ENCODE results near the gene AP5S1.

Gene AP5S1

DNA sequence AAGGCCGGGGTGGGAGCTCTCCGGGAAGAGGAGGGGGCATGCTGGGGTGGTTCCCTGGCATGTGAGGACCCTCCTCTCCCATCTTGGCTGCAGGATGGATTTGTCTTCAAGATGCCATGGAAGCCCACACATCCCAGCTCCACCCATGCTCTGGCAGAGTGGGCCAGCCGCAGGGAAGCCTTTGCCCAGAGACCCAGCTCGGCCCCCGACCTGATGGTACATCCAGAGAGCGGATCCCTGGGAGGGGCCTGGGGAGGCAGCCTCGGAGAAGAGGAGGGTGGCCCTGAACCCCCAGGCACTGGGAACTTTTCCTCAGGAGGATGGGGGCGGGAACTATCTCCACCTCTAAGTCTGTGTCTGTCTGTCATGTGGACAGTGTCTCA, 19.5 kb upstream of the AP5S1 start:
- TF ChIP-seq, protein P1, sequence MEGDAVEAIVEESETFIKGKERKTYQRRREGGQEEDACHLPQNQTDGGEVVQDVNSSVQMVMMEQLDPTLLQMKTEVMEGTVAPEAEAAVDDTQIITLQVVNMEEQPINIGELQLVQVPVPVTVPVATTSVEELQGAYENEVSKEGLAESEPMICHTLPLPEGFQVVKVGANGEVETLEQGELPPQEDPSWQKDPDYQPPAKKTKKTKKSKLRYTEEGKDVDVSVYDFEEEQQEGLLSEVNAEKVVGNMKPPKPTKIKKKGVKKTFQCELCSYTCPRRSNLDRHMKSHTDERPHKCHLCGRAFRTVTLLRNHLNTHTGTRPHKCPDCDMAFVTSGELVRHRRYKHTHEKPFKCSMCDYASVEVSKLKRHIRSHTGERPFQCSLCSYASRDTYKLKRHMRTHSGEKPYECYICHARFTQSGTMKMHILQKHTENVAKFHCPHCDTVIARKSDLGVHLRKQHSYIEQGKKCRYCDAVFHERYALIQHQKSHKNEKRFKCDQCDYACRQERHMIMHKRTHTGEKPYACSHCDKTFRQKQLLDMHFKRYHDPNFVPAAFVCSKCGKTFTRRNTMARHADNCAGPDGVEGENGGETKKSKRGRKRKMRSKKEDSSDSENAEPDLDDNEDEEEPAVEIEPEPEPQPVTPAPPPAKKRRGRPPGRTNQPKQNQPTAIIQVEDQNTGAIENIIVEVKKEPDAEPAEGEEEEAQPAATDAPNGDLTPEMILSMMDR (IDR thresholded peaks at IDR 0.05; ENCODE audit: low read depth, low read length): no peak
- DNase-seq: no peak
- no peaks in the 10 kb centered on the region for H3K9me3 ChIP-seq
- H3K36me3 ChIP-seq: peaks cover 72% of the 10 kb centered on the region
- H3K4me3 ChIP-seq (ENCODE audit: low read depth, low read length): no peak overlapping the region
- no peaks in the 10 kb centered on the region for H3K27me3 ChIP-seq
- peaks cover 37% of the 10 kb centered on the region for H3K4me1 ChIP-seq

DNA sequence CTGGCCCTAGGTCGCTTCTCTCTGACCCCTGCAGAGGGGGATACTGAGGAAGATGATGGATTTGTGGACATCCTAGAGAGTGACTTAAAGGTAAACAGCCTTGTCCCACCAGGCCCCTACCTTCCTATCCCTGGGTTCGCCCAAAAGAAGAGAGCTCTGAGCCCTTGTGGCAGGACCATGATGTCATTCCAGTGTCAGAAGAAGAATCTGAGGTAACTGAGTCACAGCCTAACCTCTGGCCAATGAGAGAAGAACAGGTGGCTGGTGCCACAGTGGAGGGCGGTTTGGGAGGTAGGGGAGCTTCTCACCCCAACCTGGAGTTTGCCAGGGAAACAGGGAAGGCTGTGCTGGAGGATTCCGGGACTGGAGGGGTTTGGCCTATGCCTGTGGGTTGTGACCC, 19.0 kb upstream of the AP5S1 start:
- Histone ChIP-seq H3K4me3 (ENCODE audit: low read depth, low read length) (no peak overlapping the region), H3K4me1 (peaks cover 37% of the 10 kb centered on the region), H3K36me3 (peaks cover 76% of the 10 kb centered on the region), H3K9me3 (no peaks in the 10 kb centered on the region), H3K27me3 (no peaks in the 10 kb centered on the region)
- no peak for DNase-seq
- TF ChIP-seq, protein P1 (IDR thresholded peaks at IDR 0.05; ENCODE audit: low read depth, low read length): no peak

DNA sequence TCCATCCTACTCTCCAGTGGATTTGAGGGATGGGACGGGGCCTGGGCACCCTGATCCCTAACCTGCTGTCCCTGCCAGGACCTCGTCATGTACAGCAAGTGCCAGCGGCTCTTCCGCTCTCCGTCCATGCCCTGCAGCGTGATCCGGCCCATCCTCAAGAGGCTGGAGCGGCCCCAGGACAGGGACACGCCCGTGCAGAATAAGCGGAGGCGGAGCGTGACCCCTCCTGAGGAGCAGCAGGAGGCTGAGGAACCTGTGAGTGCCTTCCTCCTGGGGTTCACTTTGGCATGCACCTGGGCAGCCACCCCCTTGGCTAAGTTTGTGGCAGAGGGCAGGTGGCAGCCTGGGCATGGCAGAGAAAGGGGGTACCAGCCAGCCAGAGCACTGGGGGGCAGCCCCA, 18.5 kb upstream of the AP5S1 start:
- no peak overlapping the region for H3K4me3 ChIP-seq (ENCODE audit: low read depth, low read length)
- no peak for DNase-seq
- H3K4me1 ChIP-seq: peaks cover 39% of the 10 kb centered on the region
- peaks cover 78% of the 10 kb centered on the region for H3K36me3 ChIP-seq
- TF ChIP-seq, protein P1 (IDR thresholded peaks at IDR 0.05; ENCODE audit: low read depth, low read length): no peak
- H3K27me3 ChIP-seq: no peaks in the 10 kb centered on the region
- no peaks in the 10 kb centered on the region for H3K9me3 ChIP-seq

DNA sequence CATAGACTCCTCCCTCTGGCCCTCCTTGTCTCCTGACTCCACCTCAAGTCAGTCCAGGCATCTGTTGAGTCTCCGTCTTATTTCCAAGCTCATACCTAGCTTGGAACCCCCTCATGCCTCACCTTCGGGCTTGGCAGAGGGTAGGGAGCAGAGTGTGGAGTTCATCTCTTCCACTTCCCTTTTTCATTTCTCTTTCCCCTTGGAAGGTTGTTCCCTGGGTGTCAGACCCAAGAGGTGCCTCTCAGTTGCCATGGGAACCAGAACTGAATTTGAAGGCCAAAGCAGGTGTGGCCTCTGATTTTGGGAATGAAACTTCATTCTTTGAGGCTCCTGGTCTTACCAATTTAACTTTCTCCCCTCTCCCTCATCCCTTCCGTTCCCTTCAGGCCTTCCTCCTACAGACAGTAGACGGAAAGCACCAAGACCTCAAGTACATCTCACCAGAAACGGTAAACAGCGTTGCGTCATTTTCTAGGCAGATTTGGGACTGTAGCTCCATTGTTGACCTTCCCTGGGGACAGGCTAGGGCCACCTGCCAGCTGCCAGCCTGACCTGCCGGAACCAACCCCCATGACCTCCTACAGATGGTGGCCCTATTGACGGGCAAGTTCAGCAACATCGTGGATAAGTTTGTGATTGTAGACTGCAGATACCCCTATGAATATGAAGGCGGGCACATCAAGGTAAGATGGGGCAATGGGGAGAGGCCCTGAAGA, 17.7 kb upstream of the AP5S1 start:
- H3K4me1 ChIP-seq: peaks cover 41% of the 10 kb centered on the region
- no peak overlapping the region for H3K4me3 ChIP-seq (ENCODE audit: low read depth, low read length)
- TF ChIP-seq, protein P1 (IDR thresholded peaks at IDR 0.05; ENCODE audit: low read depth, low read length): no peak

DNA sequence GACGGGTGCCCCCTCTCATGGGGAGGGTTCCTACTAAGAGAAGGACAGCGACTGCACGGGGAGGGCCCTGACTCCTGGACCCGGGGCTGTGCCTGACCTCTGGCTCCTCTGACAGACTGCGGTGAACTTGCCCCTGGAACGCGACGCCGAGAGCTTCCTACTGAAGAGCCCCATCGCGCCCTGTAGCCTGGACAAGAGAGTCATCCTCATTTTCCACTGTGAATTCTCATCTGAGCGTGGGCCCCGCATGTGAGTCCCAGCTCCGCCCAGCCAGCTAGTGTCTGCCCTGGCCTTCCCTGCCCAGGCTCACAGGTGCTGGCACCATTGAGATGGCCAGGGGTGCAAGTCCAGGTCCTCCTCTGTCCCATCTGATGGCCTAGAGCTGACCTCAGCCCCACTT, 17.1 kb upstream of the AP5S1 start:
- H3K4me1 ChIP-seq: peaks cover 44% of the 10 kb centered on the region
- H3K9me3 ChIP-seq: no peaks in the 10 kb centered on the region
- H3K4me3 ChIP-seq (ENCODE audit: low read depth, low read length): no peak overlapping the region
- H3K27me3 ChIP-seq: no peaks in the 10 kb centered on the region
- peaks cover 71% of the 10 kb centered on the region for H3K36me3 ChIP-seq
- DNase-seq: no peak
- TF ChIP-seq, protein P1 (IDR thresholded peaks at IDR 0.05; ENCODE audit: low read depth, low read length): no peak

More for the DNA sequence above, 17.7 kb upstream of the AP5S1 start:
- Histone ChIP-seq H3K36me3 (peaks cover 74% of the 10 kb centered on the region), H3K27me3 (no peaks in the 10 kb centered on the region), H3K9me3 (no peaks in the 10 kb centered on the region)
- no peak for DNase-seq

DNA sequence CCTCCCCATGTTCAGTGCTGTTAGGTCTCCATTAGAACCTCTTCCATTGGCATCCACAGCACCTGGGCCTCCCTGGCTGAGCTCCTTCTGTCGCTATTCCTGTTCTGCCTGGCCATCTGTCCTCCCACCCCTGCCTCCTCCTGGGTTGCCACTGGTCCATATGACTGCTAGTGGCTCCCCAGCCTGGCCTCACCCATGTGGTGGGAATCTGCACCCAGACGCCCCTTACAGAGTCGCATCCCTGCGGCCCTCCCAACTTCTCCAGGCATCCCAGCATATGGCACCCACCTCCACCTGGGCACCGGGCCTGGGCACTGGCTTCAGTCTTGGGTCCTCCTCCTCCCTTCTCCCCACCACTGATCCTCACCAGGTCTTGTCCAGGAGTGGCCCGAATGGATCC, 16.5 kb upstream of the AP5S1 start:
- H3K36me3 ChIP-seq: peaks cover 65% of the 10 kb centered on the region
- no peaks in the 10 kb centered on the region for H3K9me3 ChIP-seq
- peaks cover 39% of the 10 kb centered on the region for H3K4me1 ChIP-seq
- H3K27me3 ChIP-seq: no peaks in the 10 kb centered on the region
- TF ChIP-seq, protein P1 (IDR thresholded peaks at IDR 0.05; ENCODE audit: low read depth, low read length): no peak
- H3K4me3 ChIP-seq (ENCODE audit: low read depth, low read length): no peak overlapping the region
- no peak for DNase-seq

Data from BE2C (cell line).